Measurements from ENCODE around the gene SLC22A4. TPM values are rescaled to one million over a fixed set of nuclear protein-coding genes. Genes with fewer than 3 reads are reported as not detected.

Gene SLC22A4
- total and polyA plus RNA-seq, 2 donors (not counting 1 experiment from before 2014, with no cell fraction given) = 0.18 TPM; not detected in 1

GRCh38 chr5:132303589-132303988 lies 9.4 kb downstream of the SLC22A4 start:
- Mint-ChIP-seq H3K27me3 (no peaks in the 10 kb centered on the region), H3K4me3 (no peak overlapping the region), H3K4me1 (no peaks in the 10 kb centered on the region), H3K27ac (no peak overlapping the region), H3K9me3 (ENCODE audit: insufficient read depth) (peaks cover 7% of the 10 kb centered on the region)
- no peaks in the 10 kb centered on the region for H3K4me1 ChIP-seq (ENCODE audit: control insufficient read depth in 2 of 2, insufficient read depth in 2 of 2, low read length in 2 of 2)
- no peak overlapping the region for H2AFZ ChIP-seq (ENCODE audit: insufficient read depth, low read depth, low read length, poor library complexity, severe bottlenecking)
- H3K36me3 ChIP-seq (replicated peaks in 1 of 2; ENCODE audit: control extremely low read depth in 1 of 2, control insufficient read depth in 1 of 2, extremely low read depth in 1 of 2, insufficient read depth in 2 of 2, low read length in 1 of 2) = no peaks in the 10 kb centered on the region
- ChIA-PET POLR2A (no interaction called here), CTCF (interaction anchor here (0.9 kb wide), 1 partner anchor 66 kb away, joined by 3 read pairs; no protein-coding TSS in a partner anchor)
- ATAC-seq (ENCODE audit: low read depth) (no peak), DNase-seq (no peak)
- H3K4me3 ChIP-seq (ENCODE audit: control extremely low read depth in 1 of 5, extremely low read depth in 1 of 5, insufficient read depth in 1 of 5, low read depth in 2 of 5, low read length in 4 of 5) = no peak overlapping the region
- H3K9me3 ChIP-seq (ENCODE audit: control extremely low read depth in 1 of 3, control insufficient read depth in 2 of 3, insufficient read depth in 1 of 3, low read length in 2 of 3) = peaks cover 0 to 4% (median 3%) of the 10 kb centered on the region in 3 donors
- TF ChIP-seq, protein P1, sequence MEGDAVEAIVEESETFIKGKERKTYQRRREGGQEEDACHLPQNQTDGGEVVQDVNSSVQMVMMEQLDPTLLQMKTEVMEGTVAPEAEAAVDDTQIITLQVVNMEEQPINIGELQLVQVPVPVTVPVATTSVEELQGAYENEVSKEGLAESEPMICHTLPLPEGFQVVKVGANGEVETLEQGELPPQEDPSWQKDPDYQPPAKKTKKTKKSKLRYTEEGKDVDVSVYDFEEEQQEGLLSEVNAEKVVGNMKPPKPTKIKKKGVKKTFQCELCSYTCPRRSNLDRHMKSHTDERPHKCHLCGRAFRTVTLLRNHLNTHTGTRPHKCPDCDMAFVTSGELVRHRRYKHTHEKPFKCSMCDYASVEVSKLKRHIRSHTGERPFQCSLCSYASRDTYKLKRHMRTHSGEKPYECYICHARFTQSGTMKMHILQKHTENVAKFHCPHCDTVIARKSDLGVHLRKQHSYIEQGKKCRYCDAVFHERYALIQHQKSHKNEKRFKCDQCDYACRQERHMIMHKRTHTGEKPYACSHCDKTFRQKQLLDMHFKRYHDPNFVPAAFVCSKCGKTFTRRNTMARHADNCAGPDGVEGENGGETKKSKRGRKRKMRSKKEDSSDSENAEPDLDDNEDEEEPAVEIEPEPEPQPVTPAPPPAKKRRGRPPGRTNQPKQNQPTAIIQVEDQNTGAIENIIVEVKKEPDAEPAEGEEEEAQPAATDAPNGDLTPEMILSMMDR (IDR thresholded peaks at IDR 0.05) = no peak
- no peak for TF ChIP-seq EZH2 (IDR thresholded peaks at IDR 0.05; ENCODE audit: borderline replicate concordance, insufficient read depth, low read depth, low read length, poor library complexity, severe bottlenecking)
- no peaks in the 10 kb centered on the region for H4K20me1 ChIP-seq (ENCODE audit: control insufficient read depth, insufficient read depth, low read length, poor library complexity, severe bottlenecking)
- no peak overlapping the region for H3K4me2 ChIP-seq (replicated peaks; ENCODE audit: low read depth, low read length, poor library complexity, severe bottlenecking)
- WGBS (ENCODE audit: insufficient coverage) = 100% methylated on average over 1 of the region's 6 CpGs
- intact Hi-C loops (cut with micrococcal nuclease) = no loop called here
- H3K9ac ChIP-seq (ENCODE audit: low read length) = no peak overlapping the region
- H3K79me2 ChIP-seq (ENCODE audit: control insufficient read depth, insufficient read depth, low read length) = no peaks in the 10 kb centered on the region
- no peak overlapping the region for H3K27ac ChIP-seq (ENCODE audit: low read length in 2 of 2)
- H3K27me3 ChIP-seq (replicated peaks in 1 of 4; ENCODE audit: control extremely low read depth in 1 of 4, control insufficient read depth in 3 of 4, insufficient read depth in 4 of 4, low read length in 3 of 4) = no peaks in the 10 kb centered on the region

GRCh38 chr5:132305420-132305819 lies 11.2 kb downstream of the SLC22A4 start:
- H3K27me3 ChIP-seq (replicated peaks in 1 of 4; ENCODE audit: control extremely low read depth in 1 of 4, control insufficient read depth in 3 of 4, insufficient read depth in 4 of 4, low read length in 3 of 4) = no peaks in the 10 kb centered on the region
- no peaks in the 10 kb centered on the region for H3K4me1 Mint-ChIP-seq
- no peaks in the 10 kb centered on the region for H3K4me1 ChIP-seq (ENCODE audit: control insufficient read depth in 2 of 2, insufficient read depth in 2 of 2, low read length in 2 of 2)
- no peak overlapping the region for H2AFZ ChIP-seq (ENCODE audit: insufficient read depth, low read depth, low read length, poor library complexity, severe bottlenecking)
- TF ChIP-seq, protein P1 (IDR thresholded peaks at IDR 0.05) = no peak
- TF ChIP-seq EZH2 (IDR thresholded peaks at IDR 0.05; ENCODE audit: borderline replicate concordance, insufficient read depth, low read depth, low read length, poor library complexity, severe bottlenecking) = no peak
- H3K4me3 Mint-ChIP-seq = no peak overlapping the region
- H3K27me3 Mint-ChIP-seq = no peaks in the 10 kb centered on the region
- ATAC-seq (ENCODE audit: low read depth) (no peak), DNase-seq (no peak)
- H3K9me3 ChIP-seq (ENCODE audit: control extremely low read depth in 1 of 3, control insufficient read depth in 2 of 3, insufficient read depth in 1 of 3, low read length in 2 of 3) = peaks cover 0 to 4% (median 3%) of the 10 kb centered on the region in 3 donors
- H3K9me3 Mint-ChIP-seq (ENCODE audit: insufficient read depth) = peaks cover 7% of the 10 kb centered on the region
- no peak overlapping the region for H3K27ac ChIP-seq (ENCODE audit: low read length in 2 of 2)
- H3K36me3 ChIP-seq (replicated peaks in 1 of 2; ENCODE audit: control extremely low read depth in 1 of 2, control insufficient read depth in 1 of 2, extremely low read depth in 1 of 2, insufficient read depth in 2 of 2, low read length in 1 of 2) = no peaks in the 10 kb centered on the region
- H3K79me2 ChIP-seq (ENCODE audit: control insufficient read depth, insufficient read depth, low read length) = no peaks in the 10 kb centered on the region
- no peak overlapping the region for H3K4me2 ChIP-seq (replicated peaks; ENCODE audit: low read depth, low read length, poor library complexity, severe bottlenecking)
- ChIA-PET CTCF (no interaction called here), POLR2A (no interaction called here)
- H3K27ac Mint-ChIP-seq = no peak overlapping the region
- no peak overlapping the region for H3K9ac ChIP-seq (ENCODE audit: low read length)
- intact Hi-C loops (cut with micrococcal nuclease) = no loop called here
- no peak overlapping the region for H3K4me3 ChIP-seq (ENCODE audit: control extremely low read depth in 1 of 5, extremely low read depth in 1 of 5, insufficient read depth in 1 of 5, low read depth in 2 of 5, low read length in 4 of 5)
- no CpG with 5 or more reads among the region's 2 CpGs for WGBS (ENCODE audit: insufficient coverage)
- no peaks in the 10 kb centered on the region for H4K20me1 ChIP-seq (ENCODE audit: control insufficient read depth, insufficient read depth, low read length, poor library complexity, severe bottlenecking)
